ENCODE data around the gene KCNA5. TPM values are rescaled to one million over a fixed set of nuclear protein-coding genes. Genes with fewer than 3 reads are reported as not detected.

Gene KCNA5
- total and polyA plus RNA-seq, 4 donors, result 2.9 to 9.2 (median 5.3) TPM

DNA sequence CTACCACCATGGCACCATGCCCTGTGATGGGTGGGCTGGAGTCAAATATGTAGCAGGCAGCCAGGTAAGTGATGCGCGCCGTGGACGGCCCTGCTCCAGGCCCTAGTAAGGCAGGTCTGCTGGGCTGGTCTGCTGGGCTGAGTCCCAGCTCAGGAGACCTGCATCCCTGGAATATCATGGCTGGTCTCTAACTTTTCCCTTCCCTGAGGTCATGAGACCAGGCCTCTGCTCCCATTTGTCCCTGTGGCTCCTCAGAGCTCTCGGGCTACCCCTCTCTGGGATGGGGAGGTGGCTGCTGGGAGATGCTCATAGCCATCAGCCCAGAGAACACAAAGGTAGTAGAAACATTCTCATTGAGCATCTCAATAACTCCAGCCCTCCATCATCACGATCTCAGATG, 19.8 kb upstream of the KCNA5 start:
- no peaks in the 10 kb centered on the region for H3K4me1 ChIP-seq (ENCODE audit: control insufficient read depth, insufficient read depth, low read length)

DNA sequence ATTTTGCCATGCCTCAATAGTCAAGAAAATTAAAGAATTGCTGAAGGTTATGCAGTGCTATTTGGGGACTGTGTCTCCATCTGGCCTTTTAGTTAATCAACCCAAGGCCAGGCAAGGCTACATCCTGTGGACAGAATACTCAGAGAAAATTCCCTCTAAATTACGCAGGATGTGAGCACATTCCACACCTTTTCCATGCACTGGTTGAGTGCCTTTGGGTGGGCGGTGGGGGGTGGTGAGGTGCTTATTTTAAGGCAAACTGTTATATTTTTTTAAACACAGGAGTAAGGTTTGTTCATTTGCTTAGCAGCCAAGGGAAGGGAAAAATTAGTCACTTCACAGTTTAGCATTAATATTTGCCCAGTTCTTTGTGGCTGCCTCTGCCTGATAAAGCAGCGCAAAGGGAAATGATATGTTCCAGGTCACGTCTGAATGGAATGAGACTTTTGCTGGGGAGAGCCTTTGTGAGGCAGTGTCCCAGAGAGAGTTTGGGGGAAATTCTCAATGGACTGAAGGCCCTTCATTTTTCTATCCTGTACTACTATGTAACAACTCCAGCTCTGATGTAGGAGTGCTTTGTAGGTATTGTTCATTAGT, 17.2 kb upstream of the KCNA5 start:
- Histone ChIP-seq H3K9me3 (ENCODE audit: control insufficient read depth, insufficient read depth, low read length) (no peaks in the 10 kb centered on the region), H3K36me3 (ENCODE audit: control insufficient read depth, insufficient read depth, low read length) (no peaks in the 10 kb centered on the region), H3K27ac (ENCODE audit: low read depth, low read length) (no peak overlapping the region), H3K27me3 (ENCODE audit: control insufficient read depth, insufficient read depth, low read length) (no peaks in the 10 kb centered on the region), H3K4me1 (ENCODE audit: control insufficient read depth, insufficient read depth, low read length) (no peaks in the 10 kb centered on the region), H3K4me3 (ENCODE audit: low read depth, low read length) (no peak overlapping the region)
- WGBS (ENCODE audit: insufficient coverage), result no CpG with 5 or more reads among the region's 4 CpGs
- DNase-seq (ENCODE audit: low read depth in 4 of 6, low spot score in 6 of 6), result peak in 1 of 6 donors; percentile 22

More for the DNA sequence above, 19.8 kb upstream of the KCNA5 start:
- no peak for DNase-seq (ENCODE audit: low read depth in 4 of 6, low spot score in 6 of 6)
- Histone ChIP-seq H3K9me3 (ENCODE audit: control insufficient read depth, insufficient read depth, low read length) (no peaks in the 10 kb centered on the region), H3K36me3 (ENCODE audit: control insufficient read depth, insufficient read depth, low read length) (no peaks in the 10 kb centered on the region), H3K4me3 (ENCODE audit: low read depth, low read length) (no peak overlapping the region), H3K27ac (ENCODE audit: low read depth, low read length) (no peak overlapping the region), H3K27me3 (ENCODE audit: control insufficient read depth, insufficient read depth, low read length) (no peaks in the 10 kb centered on the region)
- 81% methylated on average over 4 of the region's 6 CpGs for WGBS (ENCODE audit: insufficient coverage)

DNA sequence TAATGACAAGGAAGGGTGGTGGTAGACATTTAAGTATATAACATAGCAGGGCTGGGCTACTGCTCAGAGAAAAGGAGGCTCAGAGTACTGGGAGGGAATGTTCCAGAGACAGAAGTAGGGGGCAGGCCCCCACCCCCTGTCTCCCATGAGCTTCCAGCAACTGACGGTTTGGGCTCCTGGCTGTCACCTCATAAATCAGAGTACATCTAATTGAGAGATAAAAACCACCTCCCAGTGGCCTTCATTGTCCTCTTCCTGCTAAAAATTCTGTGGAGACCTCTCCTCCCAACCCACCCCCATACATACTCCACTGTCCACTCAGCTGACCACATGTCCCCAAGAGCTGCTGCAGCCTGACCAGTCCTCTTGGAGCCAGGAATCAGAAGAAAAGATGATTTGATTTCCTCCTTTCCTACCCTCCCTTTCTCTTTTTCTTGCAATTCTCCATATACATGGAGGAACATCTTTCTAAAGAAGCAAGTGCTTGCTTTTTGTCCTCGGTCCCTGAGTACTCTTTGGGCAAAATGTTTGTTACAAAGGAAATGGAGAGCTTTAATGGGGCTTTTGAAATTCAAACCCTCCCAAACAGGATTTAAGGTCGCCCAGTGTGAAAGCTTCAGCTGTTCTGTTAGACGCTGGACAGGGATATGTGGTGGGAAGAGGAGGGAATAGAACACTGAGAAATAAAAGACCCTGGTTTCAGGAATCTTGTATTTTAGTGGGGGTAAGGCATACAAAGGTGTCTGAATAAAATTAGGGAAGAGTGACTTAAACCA, 16.4 kb upstream of the KCNA5 start:
- no peaks in the 10 kb centered on the region for H3K36me3 ChIP-seq (ENCODE audit: control insufficient read depth, insufficient read depth, low read length)

DNA sequence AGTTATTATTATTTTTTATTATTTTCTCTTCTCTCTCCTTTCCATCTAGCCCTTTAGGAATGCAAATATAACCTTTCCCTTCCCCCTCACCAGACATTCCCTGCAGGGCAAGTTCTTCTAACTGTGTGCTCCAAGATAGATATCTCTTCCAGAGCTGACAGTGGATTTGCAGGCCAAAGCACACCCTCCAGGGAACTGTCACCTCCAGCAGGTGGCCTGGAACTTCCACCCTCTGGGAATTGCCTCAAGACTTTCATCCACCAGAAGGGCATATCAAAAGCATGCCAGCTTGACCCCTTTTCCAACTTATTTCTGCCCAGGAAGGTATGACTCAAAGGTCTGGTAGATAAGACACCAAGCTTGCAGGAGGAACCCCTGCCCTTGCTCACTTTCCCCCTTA, 13.6 kb upstream of the KCNA5 start:
- DNase-seq (ENCODE audit: low read depth in 4 of 6, low spot score in 6 of 6), result no peak
- no peak overlapping the region for H3K27ac ChIP-seq (ENCODE audit: low read depth, low read length)
- H3K9me3 ChIP-seq (ENCODE audit: control insufficient read depth, insufficient read depth, low read length), result no peaks in the 10 kb centered on the region
- no peaks in the 10 kb centered on the region for H3K27me3 ChIP-seq (ENCODE audit: control insufficient read depth, insufficient read depth, low read length)
- no peaks in the 10 kb centered on the region for H3K36me3 ChIP-seq (ENCODE audit: control insufficient read depth, insufficient read depth, low read length)
- no peak overlapping the region for H3K4me3 ChIP-seq (ENCODE audit: low read depth, low read length)
- no peaks in the 10 kb centered on the region for H3K4me1 ChIP-seq (ENCODE audit: control insufficient read depth, insufficient read depth, low read length)

More for the DNA sequence above, 16.4 kb upstream of the KCNA5 start:
- Histone ChIP-seq H3K4me3 (ENCODE audit: low read depth, low read length) (no peak overlapping the region), H3K9me3 (ENCODE audit: control insufficient read depth, insufficient read depth, low read length) (no peaks in the 10 kb centered on the region), H3K4me1 (ENCODE audit: control insufficient read depth, insufficient read depth, low read length) (no peaks in the 10 kb centered on the region), H3K27me3 (ENCODE audit: control insufficient read depth, insufficient read depth, low read length) (no peaks in the 10 kb centered on the region), H3K27ac (ENCODE audit: low read depth, low read length) (no peak overlapping the region)
- 34% methylated on average over 2 of the region's 4 CpGs for WGBS (ENCODE audit: insufficient coverage)
- DNase-seq (ENCODE audit: low read depth in 4 of 6, low spot score in 6 of 6), result no peak

DNA sequence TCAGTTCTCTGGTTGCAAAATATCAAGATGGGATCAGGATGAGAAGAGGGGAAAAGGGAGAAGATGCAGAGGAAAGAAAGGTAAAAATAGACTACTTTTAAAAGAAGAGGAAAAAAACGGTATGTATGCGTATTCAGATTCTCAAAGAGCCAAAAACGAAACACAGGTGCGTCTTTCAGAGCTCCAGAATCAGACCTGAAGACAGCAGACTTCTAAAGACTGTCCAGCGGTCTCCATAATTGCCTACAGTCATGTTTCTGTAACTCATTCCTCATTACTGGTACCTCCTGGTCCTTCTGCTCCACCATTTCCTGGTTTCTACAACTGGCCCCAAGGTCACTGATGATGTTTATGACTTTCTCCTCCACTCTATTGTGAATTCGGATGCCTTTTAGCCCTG, 12.4 kb upstream of the KCNA5 start:
- Histone ChIP-seq H3K27me3 (ENCODE audit: control insufficient read depth, insufficient read depth, low read length) (no peaks in the 10 kb centered on the region), H3K4me3 (ENCODE audit: low read depth, low read length) (no peak overlapping the region), H3K27ac (ENCODE audit: low read depth, low read length) (no peak overlapping the region), H3K9me3 (ENCODE audit: control insufficient read depth, insufficient read depth, low read length) (no peaks in the 10 kb centered on the region), H3K36me3 (ENCODE audit: control insufficient read depth, insufficient read depth, low read length) (no peaks in the 10 kb centered on the region), H3K4me1 (ENCODE audit: control insufficient read depth, insufficient read depth, low read length) (no peaks in the 10 kb centered on the region)
- WGBS (ENCODE audit: insufficient coverage), result 92% methylated on average over 6 of the region's 6 CpGs
- DNase-seq (ENCODE audit: low read depth in 4 of 6, low spot score in 6 of 6), result no peak

DNA sequence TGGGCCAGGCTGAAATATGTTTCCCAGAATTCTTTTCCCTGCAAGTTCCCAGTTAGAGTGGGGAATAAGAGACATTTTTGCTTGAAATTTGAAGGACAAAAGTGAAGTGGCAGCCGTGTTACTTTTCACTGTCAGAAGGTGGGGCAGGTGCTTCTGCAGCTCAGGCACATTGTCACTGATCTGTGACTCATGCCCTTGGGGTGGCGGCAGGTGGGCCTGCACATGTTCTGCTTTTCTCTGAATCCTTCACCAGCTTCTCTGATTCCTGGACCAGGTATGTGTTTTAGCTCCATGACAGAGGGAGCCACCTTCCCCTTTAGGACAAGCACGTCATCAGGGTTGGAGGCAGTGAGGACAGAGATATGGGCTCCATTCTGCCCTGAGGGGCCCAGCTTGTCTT, 11.7 kb upstream of the KCNA5 start:
- Histone ChIP-seq H3K36me3 (ENCODE audit: control insufficient read depth, insufficient read depth, low read length) (no peaks in the 10 kb centered on the region), H3K4me1 (ENCODE audit: control insufficient read depth, insufficient read depth, low read length) (no peaks in the 10 kb centered on the region), H3K4me3 (ENCODE audit: low read depth, low read length) (no peak overlapping the region), H3K9me3 (ENCODE audit: control insufficient read depth, insufficient read depth, low read length) (no peaks in the 10 kb centered on the region), H3K27me3 (ENCODE audit: control insufficient read depth, insufficient read depth, low read length) (no peaks in the 10 kb centered on the region), H3K27ac (ENCODE audit: low read depth, low read length) (no peak overlapping the region)
- no peak for DNase-seq (ENCODE audit: low read depth in 4 of 6, low spot score in 6 of 6)
- WGBS (ENCODE audit: insufficient coverage), result 80% methylated on average over 1 of the region's 3 CpGs

DNA sequence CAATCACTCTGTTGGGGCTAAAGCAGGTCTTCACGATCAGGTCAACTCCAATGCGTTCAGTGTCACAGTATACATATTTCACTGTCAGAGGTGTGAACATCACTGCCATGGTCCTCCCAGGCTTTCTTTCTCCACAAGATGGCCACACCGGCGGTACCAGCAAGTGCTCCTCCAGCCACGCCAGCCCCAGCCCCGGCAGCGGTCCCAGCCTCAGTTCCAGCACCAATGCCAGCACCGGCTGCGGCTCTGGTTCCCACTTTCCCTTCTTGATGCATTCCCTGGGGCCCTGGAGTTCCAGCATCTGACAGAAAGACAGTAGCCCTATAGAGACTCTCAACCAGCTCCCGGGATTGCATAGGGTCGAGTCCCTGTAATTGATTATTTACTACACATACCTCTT, 10.9 kb upstream of the KCNA5 start:
- Histone ChIP-seq H3K27ac (ENCODE audit: low read depth, low read length) (no peak overlapping the region), H3K9me3 (ENCODE audit: control insufficient read depth, insufficient read depth, low read length) (no peaks in the 10 kb centered on the region), H3K27me3 (ENCODE audit: control insufficient read depth, insufficient read depth, low read length) (no peaks in the 10 kb centered on the region), H3K4me3 (ENCODE audit: low read depth, low read length) (no peak overlapping the region), H3K4me1 (ENCODE audit: control insufficient read depth, insufficient read depth, low read length) (no peaks in the 10 kb centered on the region), H3K36me3 (ENCODE audit: control insufficient read depth, insufficient read depth, low read length) (no peaks in the 10 kb centered on the region)
- WGBS (ENCODE audit: insufficient coverage), result 96% methylated on average over 10 of the region's 11 CpGs
- DNase-seq (ENCODE audit: low read depth in 4 of 6, low spot score in 6 of 6), result no peak

DNA sequence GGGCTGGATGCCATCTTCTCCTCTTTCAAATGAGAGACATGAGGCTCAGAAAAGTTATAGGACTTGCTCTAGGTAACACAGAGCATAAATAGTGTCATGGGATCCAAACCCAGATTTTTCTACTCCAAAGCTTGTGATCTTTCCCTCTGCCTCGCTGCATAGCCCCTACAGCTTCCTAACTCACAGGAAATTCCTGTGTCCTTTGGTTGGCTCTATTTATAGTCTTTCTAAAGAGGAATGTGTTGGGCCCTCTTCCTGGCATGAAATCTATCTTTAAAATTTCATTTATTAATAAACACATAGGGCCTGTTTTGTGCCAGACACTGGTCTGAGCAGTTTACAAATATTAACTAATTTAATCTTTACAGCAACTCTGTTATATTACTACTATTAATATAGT, 9.8 kb upstream of the KCNA5 start:
- Histone ChIP-seq H3K27ac (ENCODE audit: low read depth, low read length) (no peak overlapping the region), H3K27me3 (ENCODE audit: control insufficient read depth, insufficient read depth, low read length) (no peaks in the 10 kb centered on the region), H3K36me3 (ENCODE audit: control insufficient read depth, insufficient read depth, low read length) (no peaks in the 10 kb centered on the region), H3K9me3 (ENCODE audit: control insufficient read depth, insufficient read depth, low read length) (no peaks in the 10 kb centered on the region), H3K4me1 (ENCODE audit: control insufficient read depth, insufficient read depth, low read length) (no peaks in the 10 kb centered on the region), H3K4me3 (ENCODE audit: low read depth, low read length) (no peak overlapping the region)
- DNase-seq (ENCODE audit: low read depth in 4 of 6, low spot score in 6 of 6), result no peak
- WGBS (ENCODE audit: insufficient coverage), result no CpG with 5 or more reads among the region's 1 CpG

DNA sequence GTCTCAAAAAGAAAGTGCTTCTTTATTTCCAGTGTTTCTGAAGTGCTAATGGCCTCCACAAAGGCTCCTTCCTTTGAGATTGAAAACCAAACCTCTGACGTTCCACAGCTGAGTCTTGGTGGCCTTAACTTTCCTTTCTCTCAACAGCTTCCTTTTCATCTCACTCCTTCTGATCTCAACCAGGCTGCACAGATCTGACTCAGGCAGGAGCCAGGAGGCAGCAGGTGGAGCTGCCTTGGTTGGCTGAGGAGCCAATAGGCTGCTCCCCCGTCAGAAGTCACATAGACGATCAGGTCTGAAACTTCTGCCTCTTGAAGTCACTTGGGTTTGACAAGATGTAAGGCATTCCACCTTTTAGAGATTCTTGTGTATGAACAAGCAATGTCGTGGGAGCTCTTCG, 9.1 kb upstream of the KCNA5 start:
- H3K9me3 ChIP-seq (ENCODE audit: control insufficient read depth, insufficient read depth, low read length), result no peaks in the 10 kb centered on the region
- H3K4me1 ChIP-seq (ENCODE audit: control insufficient read depth, insufficient read depth, low read length), result no peaks in the 10 kb centered on the region
- H3K27ac ChIP-seq (ENCODE audit: low read depth, low read length), result no peak overlapping the region
- no peaks in the 10 kb centered on the region for H3K27me3 ChIP-seq (ENCODE audit: control insufficient read depth, insufficient read depth, low read length)
- no peak overlapping the region for H3K4me3 ChIP-seq (ENCODE audit: low read depth, low read length)
- no peak for DNase-seq (ENCODE audit: low read depth in 4 of 6, low spot score in 6 of 6)
- H3K36me3 ChIP-seq (ENCODE audit: control insufficient read depth, insufficient read depth, low read length), result no peaks in the 10 kb centered on the region
- 64% methylated on average over 3 of the region's 5 CpGs for WGBS (ENCODE audit: insufficient coverage)

DNA sequence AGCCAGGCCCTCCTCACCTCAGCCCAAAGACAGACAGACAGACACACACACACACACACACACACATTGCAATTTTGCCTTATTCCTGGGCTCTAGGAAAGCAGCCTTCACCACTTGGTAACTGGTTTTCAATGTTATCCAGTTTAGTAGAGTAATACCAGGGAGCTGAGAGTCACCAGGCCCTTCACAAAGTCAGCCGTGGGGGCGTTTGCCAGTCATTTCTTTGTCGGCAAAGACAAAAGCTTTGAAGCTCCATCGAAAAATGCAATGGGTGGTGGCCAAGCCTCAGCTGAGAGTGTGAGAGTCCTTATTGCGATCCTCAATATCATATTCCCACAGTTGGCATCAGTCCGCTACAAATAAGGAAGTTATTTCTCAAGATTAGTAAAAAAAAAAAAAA, 8.1 kb upstream of the KCNA5 start:
- WGBS (ENCODE audit: insufficient coverage), result 60% methylated on average over 1 of the region's 6 CpGs
- no peak overlapping the region for H3K4me3 ChIP-seq (ENCODE audit: low read depth, low read length)
- no peak overlapping the region for H3K27ac ChIP-seq (ENCODE audit: low read depth, low read length)

More for the DNA sequence above, 8.1 kb upstream of the KCNA5 start:
- H3K4me1 ChIP-seq (ENCODE audit: control insufficient read depth, insufficient read depth, low read length), result no peaks in the 10 kb centered on the region
- no peaks in the 10 kb centered on the region for H3K9me3 ChIP-seq (ENCODE audit: control insufficient read depth, insufficient read depth, low read length)
- H3K27me3 ChIP-seq (ENCODE audit: control insufficient read depth, insufficient read depth, low read length), result no peaks in the 10 kb centered on the region
- DNase-seq (ENCODE audit: low read depth in 4 of 6, low spot score in 6 of 6), result no peak
- no peaks in the 10 kb centered on the region for H3K36me3 ChIP-seq (ENCODE audit: control insufficient read depth, insufficient read depth, low read length)

Measured in spinal cord (tissue), 10 donors.